Measurements from ENCODE around the gene FGA. TPM values are rescaled to one million over a fixed set of nuclear protein-coding genes. Genes with fewer than 3 reads are reported as not detected.

The FGA gene
- total and polyA plus RNA-seq, 10 of the 15 experiments (the other 5 are each of a cell fraction or from before 2014, with no cell fraction given): 3.6 TPM; not detected in 9

DNA sequence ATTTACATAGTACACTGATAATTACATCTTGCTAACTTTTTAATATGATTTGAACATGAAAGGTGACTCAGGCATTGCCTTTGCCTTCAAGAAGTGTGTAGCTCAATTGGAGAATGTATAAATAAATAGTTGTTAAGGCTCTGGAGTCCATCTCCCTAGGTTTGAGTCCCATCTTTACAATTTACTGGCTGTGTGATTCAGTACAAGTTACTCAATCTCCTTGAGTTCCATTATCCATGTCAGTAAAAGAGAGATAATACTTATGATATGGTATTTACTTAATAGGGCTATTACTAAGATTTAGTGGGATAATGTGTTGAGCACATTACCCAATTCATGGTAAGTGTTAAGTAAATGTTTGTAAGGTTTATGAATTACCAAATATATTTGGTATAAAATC is 23.8 kb upstream of the FGA start:
- Histone ChIP-seq H4K20me1 (ENCODE audit: control insufficient read depth, insufficient read depth) (no peaks in the 10 kb centered on the region), H3K9ac (ENCODE audit: control insufficient read depth, insufficient read depth, low read length) (no peak overlapping the region), H3K36me3 (ENCODE audit: control insufficient read depth in 2 of 2, insufficient read depth in 2 of 2, low read length in 1 of 2) (no peaks in the 10 kb centered on the region), H3K27me3 (replicated peaks in 1 of 2; ENCODE audit: control insufficient read depth in 2 of 2, insufficient read depth in 2 of 2, low read length in 1 of 2) (no peaks in the 10 kb centered on the region), H3K79me2 (ENCODE audit: control insufficient read depth, insufficient read depth, low read length) (no peaks in the 10 kb centered on the region), H3K9me3 (replicated peaks; ENCODE audit: control insufficient read depth, insufficient read depth, low read length) (no peaks in the 10 kb centered on the region), H3K4me1 (ENCODE audit: control insufficient read depth, insufficient read depth, low read length) (peaks cover 13% of the 10 kb centered on the region), H3K4me3 (no peak overlapping the region), H3K4me2 (ENCODE audit: control insufficient read depth, insufficient read depth) (no peak overlapping the region), H2AFZ (ENCODE audit: control insufficient read depth, low read depth, low read length) (no peak overlapping the region), H3K27ac (ENCODE audit: control insufficient read depth, insufficient read depth) (no peak overlapping the region)
- ATAC-seq (no peak), FAIRE-seq (no peak), DNase-seq (ENCODE audit: low read depth, low spot score) (no peak)
- no peak for TF ChIP-seq ZNF24 (IDR thresholded peaks at IDR 0.05)
- TF ChIP-seq TARDBP (IDR thresholded peaks at IDR 0.05; ENCODE audit: borderline replicate concordance): no peak
- TF ChIP-seq SIN3A (IDR thresholded peaks at IDR 0.05; ENCODE audit: low read depth, low read length): no peak
- TF ChIP-seq EED (IDR thresholded peaks at IDR 0.05; ENCODE audit: low read depth): no peak
- no peak for TF ChIP-seq ATF7 (IDR thresholded peaks at IDR 0.05; ENCODE audit: low read depth)
- TF ChIP-seq RB1 (IDR thresholded peaks at IDR 0.05; ENCODE audit: borderline replicate concordance): no peak
- no peak for TF ChIP-seq KLF5 (IDR thresholded peaks at IDR 0.05; ENCODE audit: partially characterized antibody)
- TF ChIP-seq SMARCA5 (IDR thresholded peaks at IDR 0.05): no peak
- TF ChIP-seq ZNF622 (IDR thresholded peaks at IDR 0.05): no peak
- TF ChIP-seq FOS (IDR thresholded peaks at IDR 0.05; ENCODE audit: borderline replicate concordance, extremely low read depth, insufficient read length): no peak
- TF ChIP-seq, protein P1, sequence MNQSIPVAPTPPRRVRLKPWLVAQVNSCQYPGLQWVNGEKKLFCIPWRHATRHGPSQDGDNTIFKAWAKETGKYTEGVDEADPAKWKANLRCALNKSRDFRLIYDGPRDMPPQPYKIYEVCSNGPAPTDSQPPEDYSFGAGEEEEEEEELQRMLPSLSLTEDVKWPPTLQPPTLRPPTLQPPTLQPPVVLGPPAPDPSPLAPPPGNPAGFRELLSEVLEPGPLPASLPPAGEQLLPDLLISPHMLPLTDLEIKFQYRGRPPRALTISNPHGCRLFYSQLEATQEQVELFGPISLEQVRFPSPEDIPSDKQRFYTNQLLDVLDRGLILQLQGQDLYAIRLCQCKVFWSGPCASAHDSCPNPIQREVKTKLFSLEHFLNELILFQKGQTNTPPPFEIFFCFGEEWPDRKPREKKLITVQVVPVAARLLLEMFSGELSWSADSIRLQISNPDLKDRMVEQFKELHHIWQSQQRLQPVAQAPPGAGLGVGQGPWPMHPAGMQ (IDR thresholded peaks at IDR 0.05; ENCODE audit: borderline replicate concordance): no peak
- TF ChIP-seq, protein P2, sequence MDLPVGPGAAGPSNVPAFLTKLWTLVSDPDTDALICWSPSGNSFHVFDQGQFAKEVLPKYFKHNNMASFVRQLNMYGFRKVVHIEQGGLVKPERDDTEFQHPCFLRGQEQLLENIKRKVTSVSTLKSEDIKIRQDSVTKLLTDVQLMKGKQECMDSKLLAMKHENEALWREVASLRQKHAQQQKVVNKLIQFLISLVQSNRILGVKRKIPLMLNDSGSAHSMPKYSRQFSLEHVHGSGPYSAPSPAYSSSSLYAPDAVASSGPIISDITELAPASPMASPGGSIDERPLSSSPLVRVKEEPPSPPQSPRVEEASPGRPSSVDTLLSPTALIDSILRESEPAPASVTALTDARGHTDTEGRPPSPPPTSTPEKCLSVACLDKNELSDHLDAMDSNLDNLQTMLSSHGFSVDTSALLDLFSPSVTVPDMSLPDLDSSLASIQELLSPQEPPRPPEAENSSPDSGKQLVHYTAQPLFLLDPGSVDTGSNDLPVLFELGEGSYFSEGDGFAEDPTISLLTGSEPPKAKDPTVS (IDR thresholded peaks at IDR 0.05; ENCODE audit: low read depth, low read length): no peak
- no peak for TF ChIP-seq CHD2 (IDR thresholded peaks at IDR 0.05; ENCODE audit: borderline replicate concordance, low read depth, low read length)
- no peak for TF ChIP-seq PAX5 (IDR thresholded peaks at IDR 0.05; ENCODE audit: borderline replicate concordance, low read depth, low read length)
- TF ChIP-seq NRF1 (conservative IDR thresholded peaks at IDR 0.05; ENCODE audit: low read depth, low read length): no peak
- TF ChIP-seq NFXL1 (IDR thresholded peaks at IDR 0.05; ENCODE audit: borderline replicate concordance): no peak
- TF ChIP-seq, protein P3, sequence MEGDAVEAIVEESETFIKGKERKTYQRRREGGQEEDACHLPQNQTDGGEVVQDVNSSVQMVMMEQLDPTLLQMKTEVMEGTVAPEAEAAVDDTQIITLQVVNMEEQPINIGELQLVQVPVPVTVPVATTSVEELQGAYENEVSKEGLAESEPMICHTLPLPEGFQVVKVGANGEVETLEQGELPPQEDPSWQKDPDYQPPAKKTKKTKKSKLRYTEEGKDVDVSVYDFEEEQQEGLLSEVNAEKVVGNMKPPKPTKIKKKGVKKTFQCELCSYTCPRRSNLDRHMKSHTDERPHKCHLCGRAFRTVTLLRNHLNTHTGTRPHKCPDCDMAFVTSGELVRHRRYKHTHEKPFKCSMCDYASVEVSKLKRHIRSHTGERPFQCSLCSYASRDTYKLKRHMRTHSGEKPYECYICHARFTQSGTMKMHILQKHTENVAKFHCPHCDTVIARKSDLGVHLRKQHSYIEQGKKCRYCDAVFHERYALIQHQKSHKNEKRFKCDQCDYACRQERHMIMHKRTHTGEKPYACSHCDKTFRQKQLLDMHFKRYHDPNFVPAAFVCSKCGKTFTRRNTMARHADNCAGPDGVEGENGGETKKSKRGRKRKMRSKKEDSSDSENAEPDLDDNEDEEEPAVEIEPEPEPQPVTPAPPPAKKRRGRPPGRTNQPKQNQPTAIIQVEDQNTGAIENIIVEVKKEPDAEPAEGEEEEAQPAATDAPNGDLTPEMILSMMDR (IDR thresholded peaks at IDR 0.05 in 2 of 3, conservative IDR thresholded peaks at IDR 0.05 in 1 of 3; ENCODE audit: control insufficient read depth in 2 of 3, extremely low read depth in 1 of 3, insufficient read depth in 1 of 3, low read depth in 3 of 3, low read length in 3 of 3): no peak
- TF ChIP-seq, protein P4, sequence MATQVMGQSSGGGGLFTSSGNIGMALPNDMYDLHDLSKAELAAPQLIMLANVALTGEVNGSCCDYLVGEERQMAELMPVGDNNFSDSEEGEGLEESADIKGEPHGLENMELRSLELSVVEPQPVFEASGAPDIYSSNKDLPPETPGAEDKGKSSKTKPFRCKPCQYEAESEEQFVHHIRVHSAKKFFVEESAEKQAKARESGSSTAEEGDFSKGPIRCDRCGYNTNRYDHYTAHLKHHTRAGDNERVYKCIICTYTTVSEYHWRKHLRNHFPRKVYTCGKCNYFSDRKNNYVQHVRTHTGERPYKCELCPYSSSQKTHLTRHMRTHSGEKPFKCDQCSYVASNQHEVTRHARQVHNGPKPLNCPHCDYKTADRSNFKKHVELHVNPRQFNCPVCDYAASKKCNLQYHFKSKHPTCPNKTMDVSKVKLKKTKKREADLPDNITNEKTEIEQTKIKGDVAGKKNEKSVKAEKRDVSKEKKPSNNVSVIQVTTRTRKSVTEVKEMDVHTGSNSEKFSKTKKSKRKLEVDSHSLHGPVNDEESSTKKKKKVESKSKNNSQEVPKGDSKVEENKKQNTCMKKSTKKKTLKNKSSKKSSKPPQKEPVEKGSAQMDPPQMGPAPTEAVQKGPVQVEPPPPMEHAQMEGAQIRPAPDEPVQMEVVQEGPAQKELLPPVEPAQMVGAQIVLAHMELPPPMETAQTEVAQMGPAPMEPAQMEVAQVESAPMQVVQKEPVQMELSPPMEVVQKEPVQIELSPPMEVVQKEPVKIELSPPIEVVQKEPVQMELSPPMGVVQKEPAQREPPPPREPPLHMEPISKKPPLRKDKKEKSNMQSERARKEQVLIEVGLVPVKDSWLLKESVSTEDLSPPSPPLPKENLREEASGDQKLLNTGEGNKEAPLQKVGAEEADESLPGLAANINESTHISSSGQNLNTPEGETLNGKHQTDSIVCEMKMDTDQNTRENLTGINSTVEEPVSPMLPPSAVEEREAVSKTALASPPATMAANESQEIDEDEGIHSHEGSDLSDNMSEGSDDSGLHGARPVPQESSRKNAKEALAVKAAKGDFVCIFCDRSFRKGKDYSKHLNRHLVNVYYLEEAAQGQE (IDR thresholded peaks at IDR 0.05; ENCODE audit: low read depth, low read length): no peak
- intact Hi-C loops (cut with micrococcal nuclease; ENCODE audit: unreplicated experiment): no loop called here
- ChIA-PET RAD21 (ENCODE audit: unreplicated experiment) (interaction anchor here (1.0 kb wide), 1 partner anchor 9 kb away, joined by 3 read pairs; no protein-coding TSS in a partner anchor), SMC1A (ENCODE audit: uncharacterized antibody, unreplicated experiment) (interaction anchor here (0.9 to 1.7 kb wide), 2 partner anchors 64 to 66 kb away, joined by 3 to 5 read pairs; partner anchors contain the start of gene PLRG1), CTCF (interaction anchor here (1.0 to 19.0 kb wide), 2 partner anchors 11 to 60 kb away, joined by 3 to 796 read pairs; partner anchors contain the start of genes FGB and PLRG1), POLR2A (interaction anchor here (0.6 kb wide), 1 partner anchor 169 kb away, joined by 5 read pairs; no protein-coding TSS in a partner anchor)
- BruUV-seq (replicated peaks): no TSS peak
- in situ Hi-C loops (cut with MboI): no loop called here

Measured in GM12878 (cell line).